Stimulated activated CD4-positive, alpha-beta T cell treated with anti-CD3 and anti-CD28 coated beads, Interleukin-1b, Interleukin-23, amount 100 ng/mL, for 4 hours (primary cell): ENCODE results near the gene CYRIA.

Experiments used
- DNase-seq, 2 donors: peaks; one replicate each; pipeline ENCODE4 v3.0.0-alpha.2; 2020; ENCODE audit warnings: low read depth in 2 of 2

The CYRIA gene

DNA sequence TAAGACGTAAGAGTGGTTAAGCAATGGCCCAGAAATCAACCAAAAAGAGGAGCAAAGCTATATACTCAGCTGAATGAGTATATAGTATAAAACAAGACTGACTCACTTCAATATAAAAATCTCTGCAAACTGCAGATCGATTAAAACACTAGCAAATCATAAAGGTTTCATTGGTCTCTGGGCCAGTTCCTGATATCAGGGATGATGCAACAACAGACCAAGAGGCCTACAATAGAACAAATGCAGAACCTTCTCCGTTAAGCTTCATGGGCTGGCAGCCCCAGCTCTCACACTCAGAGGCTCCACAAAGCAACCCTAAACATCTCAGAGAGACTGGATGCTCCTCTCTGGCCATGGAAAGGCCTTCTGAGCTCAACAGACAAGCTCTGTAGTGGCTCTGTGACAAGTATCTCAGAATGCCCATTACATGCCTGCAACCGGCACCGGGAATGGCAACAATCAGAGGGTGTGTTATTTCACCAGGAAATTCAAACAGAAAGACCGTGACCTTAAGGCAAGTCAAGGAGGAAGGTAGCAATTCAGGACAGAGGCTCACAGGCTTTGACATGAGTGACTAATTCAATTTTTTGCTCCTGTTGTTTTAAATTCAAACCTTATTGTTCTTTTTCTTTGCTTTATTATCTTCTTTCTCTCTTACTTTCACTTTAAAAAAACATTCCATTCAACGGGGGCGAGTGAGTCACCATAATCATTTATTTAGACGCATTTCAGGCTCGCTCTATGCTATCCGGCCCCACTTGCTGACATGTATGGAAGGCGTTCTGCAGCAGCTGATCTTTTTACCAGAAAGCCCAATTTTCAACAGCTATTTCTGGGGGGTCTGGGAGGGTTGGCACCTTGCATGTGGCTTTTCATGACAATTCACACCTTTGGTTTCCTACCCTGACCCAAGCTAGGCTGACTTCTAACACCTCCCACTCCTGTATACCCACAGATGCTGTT, 15.1 kb downstream of the CYRIA start:
- DNase-seq, result no peak

DNA sequence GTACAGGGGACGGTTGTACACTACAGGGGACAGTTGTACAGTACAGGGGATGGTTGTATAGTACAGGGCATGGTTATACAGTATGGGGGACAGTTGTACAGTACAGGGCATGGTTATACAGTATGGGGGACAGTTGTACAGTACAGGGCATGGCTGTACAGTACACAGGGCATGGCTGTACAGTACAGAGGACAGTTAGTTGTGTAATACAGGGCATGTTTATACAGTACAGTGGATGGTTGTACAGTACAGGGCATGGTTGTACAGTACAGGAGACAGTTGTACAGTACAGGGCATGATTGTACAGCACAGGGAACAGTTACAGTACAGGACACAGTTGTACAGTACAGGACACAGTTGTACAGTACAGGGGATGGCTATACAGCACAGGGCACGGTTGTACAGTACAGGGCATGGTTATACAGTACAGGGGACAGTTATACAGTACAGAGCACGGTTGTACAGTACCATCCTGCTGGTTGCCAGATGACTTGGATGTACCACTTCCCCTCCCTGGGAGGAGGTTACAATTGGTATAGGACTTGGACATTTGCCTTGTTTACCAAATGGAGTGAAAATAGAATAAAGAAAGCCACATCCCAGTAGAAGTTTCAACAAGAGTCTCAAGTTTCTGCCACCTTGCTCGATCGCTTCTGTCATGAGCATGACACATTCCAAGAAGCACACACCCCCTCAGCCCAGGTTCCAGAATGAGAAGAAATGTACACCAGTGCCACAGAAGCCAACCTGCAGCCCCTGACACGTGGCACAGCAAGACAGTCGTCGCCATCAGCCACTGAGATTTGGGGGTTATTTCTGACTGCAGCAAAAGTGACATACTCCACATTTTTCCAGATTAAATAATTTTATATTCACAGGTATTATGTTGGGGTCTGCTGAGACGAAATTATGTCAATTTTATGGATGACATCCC, 16.0 kb downstream of the CYRIA start:
- DNase-seq, result no peak

GRCh38 chr2:16647992-16648617, 17.5 kb downstream of the CYRIA start:
- DNase-seq, result no peak

- no peak for DNase-seq
Measured at GRCh38 chr2:16645775-16646559, 19.7 kb downstream of the CYRIA start.

- no peak for DNase-seq
Measured at GRCh38 chr2:16645088-16645487, 20.5 kb downstream of the CYRIA start.

DNA sequence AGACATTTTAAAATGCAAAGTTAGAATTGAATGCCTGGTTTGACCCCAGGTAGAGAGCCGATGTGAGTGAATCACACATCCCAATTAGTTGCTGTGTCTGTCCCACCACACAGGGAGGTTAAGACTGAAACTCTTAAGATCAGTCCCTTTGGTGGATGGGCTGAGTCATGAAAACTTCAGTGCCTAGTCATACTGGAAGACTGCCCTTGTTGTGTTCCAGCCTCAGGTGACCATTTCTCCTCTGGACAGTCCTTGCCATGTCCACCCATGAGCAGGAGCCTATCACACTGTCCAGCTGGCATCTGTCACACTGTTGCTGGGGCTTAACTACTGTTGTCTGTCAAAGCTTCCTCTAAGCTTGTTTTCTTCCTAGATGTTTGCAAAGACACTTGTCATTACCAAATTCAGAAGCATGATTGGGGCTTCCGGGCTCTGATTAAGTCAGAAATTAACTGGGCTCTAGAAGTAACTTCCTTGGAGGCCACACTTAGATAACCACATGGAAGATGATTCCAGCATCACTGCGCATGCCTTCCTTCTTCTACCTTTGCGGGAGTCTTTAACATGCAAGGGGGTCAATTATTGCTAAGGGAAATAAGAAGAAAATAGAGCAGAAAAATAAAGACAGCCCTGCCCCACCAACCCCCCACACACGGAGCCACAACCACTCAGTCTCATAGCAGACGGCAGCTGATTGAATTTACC, 21.3 kb downstream of the CYRIA start:
- no peak for DNase-seq

- no peak for DNase-seq
Measured at GRCh38 chr2:16643099-16643498, 22.5 kb downstream of the CYRIA start.

DNA sequence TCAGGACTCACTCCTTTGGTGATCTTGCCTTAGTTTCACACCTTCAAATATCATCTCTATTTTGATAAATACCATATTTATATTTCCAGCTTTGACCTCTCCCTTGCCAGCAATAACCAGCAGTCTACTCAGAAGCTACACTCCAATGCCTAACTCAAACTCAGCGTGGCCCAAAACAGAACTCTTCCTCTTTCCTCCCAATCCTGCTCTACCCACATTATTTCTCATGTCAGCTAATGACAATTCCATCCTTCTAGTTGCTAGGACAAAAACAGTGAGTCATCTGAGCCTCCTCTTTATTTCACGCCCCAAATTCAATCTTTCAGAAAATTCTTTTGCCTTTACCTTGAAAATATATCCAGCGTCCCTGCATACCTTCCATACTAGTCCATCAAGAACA, 23.5 kb downstream of the CYRIA start:
- DNase-seq, result no peak

GRCh38 chr2:16641509-16641908, 24.1 kb downstream of the CYRIA start:
- DNase-seq, result no peak

DNA sequence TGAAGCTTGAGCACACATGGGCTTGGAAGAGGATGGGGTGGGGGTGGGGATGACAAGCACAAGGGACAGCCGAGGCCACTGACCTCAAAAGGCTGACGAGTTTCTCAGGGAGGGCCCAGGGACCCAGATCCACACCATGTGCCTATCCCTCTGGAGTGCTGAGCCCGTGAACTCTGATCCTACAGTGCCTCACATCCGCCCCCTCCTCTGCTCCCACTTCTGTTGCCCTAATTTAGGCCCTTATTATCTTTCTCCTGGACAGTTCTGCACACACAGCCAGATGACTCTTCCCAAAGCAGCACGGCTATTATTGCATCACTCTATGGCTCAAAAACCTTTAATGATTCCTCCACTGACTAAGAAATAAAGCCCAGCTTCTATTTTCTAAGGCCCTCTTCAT, 24.8 kb downstream of the CYRIA start:
- no peak for DNase-seq

DNA sequence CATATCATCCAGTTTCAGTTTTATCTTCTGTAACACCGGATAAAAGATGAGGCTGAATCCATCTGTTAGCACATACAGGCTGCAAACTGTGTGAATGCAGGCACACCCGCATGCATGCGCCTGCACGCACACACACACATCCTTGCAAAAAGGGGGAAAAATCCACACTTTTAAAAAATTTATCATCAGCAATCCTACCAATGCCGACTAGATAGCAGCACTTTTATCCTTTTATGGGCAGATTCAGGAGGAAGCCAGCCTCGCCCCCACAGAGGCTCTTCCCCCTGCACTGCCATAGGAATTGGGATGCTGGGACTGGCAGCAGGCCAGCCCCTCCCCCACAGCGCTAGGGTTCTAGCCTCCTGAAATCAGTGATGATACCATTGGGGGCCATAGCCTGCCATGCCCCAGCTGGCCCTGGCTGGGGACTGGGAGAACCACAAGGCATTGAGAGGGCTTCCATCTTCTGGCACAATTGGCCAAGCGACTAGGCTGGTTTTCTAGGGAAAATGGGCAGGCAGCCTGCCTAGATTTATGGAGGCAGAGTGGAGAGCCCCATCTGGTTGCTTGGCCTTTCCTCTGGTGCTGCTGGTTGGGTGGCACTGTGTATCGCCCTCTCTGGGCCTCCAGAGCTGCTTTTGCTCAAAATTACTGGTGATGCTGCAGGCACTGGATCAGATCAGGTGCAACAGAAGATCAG, 25.5 kb downstream of the CYRIA start:
- DNase-seq, result no peak

DNA sequence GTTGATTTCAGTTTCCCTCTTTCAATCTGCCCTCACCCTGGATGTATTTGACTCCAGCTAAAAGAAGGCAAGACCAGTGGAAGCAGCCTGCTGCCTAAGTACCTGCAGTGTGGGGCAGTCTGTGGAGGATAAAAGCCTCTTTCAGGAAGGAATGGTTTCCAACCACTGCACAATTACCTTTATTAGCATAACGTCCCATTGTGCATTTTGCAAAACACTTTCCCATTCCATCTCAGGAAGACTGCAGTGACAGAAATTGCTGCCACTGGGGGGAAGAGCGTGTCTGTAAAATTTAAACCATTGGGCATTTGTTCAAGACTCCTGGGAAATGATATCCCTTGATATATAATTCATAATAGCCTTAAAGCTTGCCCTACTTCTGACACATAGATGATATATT, 26.2 kb downstream of the CYRIA start:
- DNase-seq, result no peak

DNA sequence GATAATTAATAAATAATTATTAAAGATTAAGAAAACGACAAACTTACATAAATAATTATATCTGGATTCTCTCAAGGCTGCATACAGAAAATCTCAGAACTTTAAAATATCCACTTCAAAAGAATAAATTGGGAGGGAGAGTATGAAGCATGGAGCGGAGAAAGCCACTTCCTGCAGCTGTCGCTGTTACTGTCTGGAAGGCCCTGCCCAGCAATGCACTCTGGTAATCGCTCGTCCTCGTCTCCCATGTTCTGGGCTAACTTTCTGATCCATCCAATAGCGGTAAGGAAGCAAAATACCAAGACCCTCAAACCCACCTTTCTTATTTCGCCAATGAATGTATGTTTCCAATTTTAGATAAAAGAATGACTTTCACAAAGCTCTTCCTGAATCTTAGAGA, 26.7 kb downstream of the CYRIA start:
- no peak for DNase-seq

DNA sequence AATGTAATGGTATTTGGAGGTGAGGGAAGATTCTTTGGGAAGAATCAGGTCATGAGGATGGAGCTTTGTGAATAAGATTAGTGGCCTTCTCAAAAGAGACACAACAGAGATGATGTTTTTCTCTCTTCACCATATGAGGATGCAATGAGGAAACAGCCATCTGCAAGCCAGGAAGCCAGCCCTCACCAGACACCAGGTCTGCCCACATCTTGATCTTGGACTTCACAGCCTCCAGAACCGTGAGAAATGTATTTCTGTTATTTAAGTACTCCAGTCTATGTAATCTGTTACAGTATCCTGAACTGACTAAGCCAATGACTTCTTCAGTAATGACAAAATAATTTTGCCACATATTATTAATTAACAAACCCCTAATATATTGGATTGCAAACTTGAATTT, 28.3 kb downstream of the CYRIA start:
- no peak for DNase-seq

GRCh38 chr2:16635791-16636699, 29.6 kb downstream of the CYRIA start:
- no peak for DNase-seq

- DNase-seq, result no peak
Measured at GRCh38 chr2:16633621-16634430, 31.8 kb downstream of the CYRIA start.

- DNase-seq, result no peak
Measured at GRCh38 chr2:16632598-16632997, 33.0 kb downstream of the CYRIA start.

GRCh38 chr2:16630463-16630862, 35.2 kb downstream of the CYRIA start:
- DNase-seq, result no peak
